ENCODE data around the gene CDCA8.

DNA sequence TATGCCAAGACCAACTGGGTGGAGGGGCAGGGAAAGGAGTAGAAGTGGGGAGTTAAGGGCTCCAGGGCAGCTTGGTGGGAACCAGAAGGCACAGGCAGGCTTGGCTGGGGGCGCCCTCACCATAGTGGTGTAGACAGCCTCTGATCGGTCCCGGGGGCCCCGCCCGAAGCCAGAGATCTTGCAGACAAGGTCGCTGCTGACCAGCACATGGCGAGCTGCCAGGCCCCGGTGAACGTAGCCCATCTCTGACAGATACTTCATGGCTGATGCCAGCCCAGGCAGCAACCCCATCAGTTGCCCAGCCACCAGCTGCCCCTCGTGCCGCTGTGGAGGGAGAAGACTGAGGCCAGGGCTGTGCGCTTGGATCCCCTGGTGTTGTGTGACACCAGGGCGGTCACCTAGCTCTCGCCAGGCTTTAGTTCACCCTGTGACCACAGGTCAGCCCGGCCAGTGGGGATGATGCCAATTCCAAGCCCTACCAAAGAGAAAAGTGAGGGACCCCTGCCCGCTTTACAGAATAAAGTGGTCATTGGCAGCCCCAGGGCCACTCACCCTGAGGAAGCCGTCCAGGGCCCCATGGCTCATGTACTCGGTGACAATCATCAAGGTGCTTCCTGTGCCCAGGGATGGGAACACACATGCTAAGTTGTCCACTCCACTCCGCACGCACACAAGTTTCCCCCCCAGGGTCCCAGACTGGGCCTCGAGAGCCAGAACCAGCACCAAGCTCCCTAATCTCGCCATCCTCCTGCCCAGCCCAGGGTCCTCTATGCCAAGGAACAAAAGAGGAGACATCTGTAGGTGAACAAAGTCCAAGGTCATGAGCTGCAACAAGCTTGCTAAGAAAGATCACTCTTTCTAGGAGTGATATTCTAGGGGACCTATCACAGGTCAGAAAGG lies 28.2 kb downstream of the CDCA8 start:
- TF ChIP-seq SPI1 (IDR thresholded peaks at IDR 0.05; ENCODE audit: low read depth, low read length) = no peak
- TF ChIP-seq POLR2A (IDR thresholded peaks at IDR 0.05; ENCODE audit: low read depth, low read length) = no peak
- no peak for TF ChIP-seq POLR2AphosphoS5 (IDR thresholded peaks at IDR 0.05; ENCODE audit: low read depth, low read length)

Measured in GM12891 (cell line).